HEK293 (cell line): Measurements from ENCODE around the gene RBM17.

ENCODE experiments used
- CTCF ChIP-seq: fragments of 450-650 bp; formaldehyde crosslinking; IDR thresholded peaks from 2 replicates; pipeline ENCODE4 v1.5.1; 2016; ENCODE audit warnings: missing biosample characterization, missing genetic modification characterization
- KLF1 ChIP-seq: fragments of 450-650 bp; formaldehyde crosslinking; IDR thresholded peaks from 2 replicates; pipeline ENCODE4 v1.5.1; 2016; ENCODE audit warnings: missing biosample characterization, missing genetic modification characterization
- PBX3 ChIP-seq: sonication (generic); formaldehyde crosslinking; IDR thresholded peaks from 2 replicates; pipeline ENCODE4 v1.8.1; 2022; ENCODE audit warnings: mild to moderate bottlenecking, moderate library complexity, missing genetic modification reagents
- PRDM4 ChIP-seq: fragments of 450-650 bp; formaldehyde crosslinking; IDR thresholded peaks from 2 replicates; pipeline ENCODE4 v1.5.1; 2017; ENCODE audit warnings: missing biosample characterization, missing genetic modification characterization
- YY1 ChIP-seq: fragments of 450-650 bp; formaldehyde crosslinking; IDR thresholded peaks from 2 replicates; pipeline ENCODE4 v1.5.1; 2018; ENCODE audit warnings: missing biosample characterization, missing genetic modification characterization
- ZNF549 ChIP-seq: fragments of 450-650 bp; IDR thresholded peaks from 2 replicates; pipeline ENCODE4 v1.5.1; 2018; ENCODE audit warnings: missing biosample characterization, missing genetic modification characterization, mild to moderate bottlenecking, inconsistent platforms, moderate library complexity
- ZNF561 ChIP-seq: fragments of 450-650 bp; IDR thresholded peaks from 2 replicates; pipeline ENCODE4 v1.5.1; 2018; ENCODE audit warnings: missing biosample characterization, missing genetic modification characterization, borderline replicate concordance
- ZNF785 ChIP-seq: fragments of 450-650 bp; formaldehyde crosslinking; IDR thresholded peaks from 2 replicates; pipeline ENCODE4 v1.5.1; 2016; ENCODE audit warnings: missing biosample characterization, missing genetic modification characterization

GRCh38 chr10:6068422-6068821 lies 20.4 kb upstream of the RBM17 start:
- no peak for TF ChIP-seq KLF1 (tag by site-specific recombination)
- TF ChIP-seq YY1 (tag by site-specific recombination) = no peak
- no peak for TF ChIP-seq PRDM4 (tag by site-specific recombination)
- no peak for TF ChIP-seq CTCF
- no peak for TF ChIP-seq ZNF561 (tag by site-specific recombination)
- TF ChIP-seq ZNF785 (tag by site-specific recombination) = no peak
- TF ChIP-seq ZNF549 (tag by site-specific recombination) = no peak
- TF ChIP-seq PBX3 (CRISPR knock-in tag) = no peak
